ENCODE measurements around the gene BMP15. TPM values are rescaled to one million over a fixed set of nuclear protein-coding genes. Genes with fewer than 3 reads are reported as not detected.

The BMP15 gene
- total and polyA plus RNA-seq, 2 donors (not counting 1 experiment from before 2014, with no cell fraction given): not detected

GRCh38 chrX:50893047-50893446 is 17.5 kb upstream of the BMP15 start:
- intact Hi-C loops (cut with micrococcal nuclease): no loop called here
- Histone ChIP-seq H4K20me1 (ENCODE audit: control insufficient read depth, insufficient read depth, low read length, poor library complexity, severe bottlenecking) (no peaks in the 10 kb centered on the region), H3K9ac (ENCODE audit: low read length) (no peak overlapping the region), H3K4me2 (replicated peaks; ENCODE audit: low read depth, low read length, poor library complexity, severe bottlenecking) (no peak overlapping the region), H3K79me2 (ENCODE audit: control insufficient read depth, insufficient read depth, low read length) (no peaks in the 10 kb centered on the region), H3K4me3 (ENCODE audit: control extremely low read depth in 1 of 5, extremely low read depth in 1 of 5, insufficient read depth in 1 of 5, low read depth in 2 of 5, low read length in 4 of 5) (no peak overlapping the region), H3K27me3 (replicated peaks in 1 of 4; ENCODE audit: control extremely low read depth in 1 of 4, control insufficient read depth in 3 of 4, insufficient read depth in 4 of 4, low read length in 3 of 4) (no peaks in the 10 kb centered on the region), H2AFZ (ENCODE audit: insufficient read depth, low read depth, low read length, poor library complexity, severe bottlenecking) (no peak overlapping the region), H3K4me1 (ENCODE audit: control insufficient read depth in 2 of 2, insufficient read depth in 2 of 2, low read length in 2 of 2) (no peaks in the 10 kb centered on the region), H3K9me3 (ENCODE audit: control extremely low read depth in 1 of 3, control insufficient read depth in 2 of 3, insufficient read depth in 1 of 3, low read length in 2 of 3) (no peaks in the 10 kb centered on the region), H3K27ac (ENCODE audit: low read length in 2 of 2) (no peak overlapping the region), H3K36me3 (replicated peaks in 1 of 2; ENCODE audit: control extremely low read depth in 1 of 2, control insufficient read depth in 1 of 2, extremely low read depth in 1 of 2, insufficient read depth in 2 of 2, low read length in 1 of 2) (no peaks in the 10 kb centered on the region)
- TF ChIP-seq EZH2 (IDR thresholded peaks at IDR 0.05; ENCODE audit: borderline replicate concordance, insufficient read depth, low read depth, low read length, poor library complexity, severe bottlenecking): no peak
- Mint-ChIP-seq H3K27ac (no peak overlapping the region), H3K9me3 (ENCODE audit: insufficient read depth) (no peaks in the 10 kb centered on the region), H3K4me3 (no peak overlapping the region), H3K4me1 (no peaks in the 10 kb centered on the region), H3K27me3 (peaks cover 9% of the 10 kb centered on the region)
- DNase-seq (no peak), ATAC-seq (ENCODE audit: low read depth) (no peak)
- CTCF ChIA-PET: no interaction called here
- no CpG with 5 or more reads among the region's 3 CpGs for WGBS (ENCODE audit: insufficient coverage)
- POLR2A ChIA-PET: no interaction called here

DNA sequence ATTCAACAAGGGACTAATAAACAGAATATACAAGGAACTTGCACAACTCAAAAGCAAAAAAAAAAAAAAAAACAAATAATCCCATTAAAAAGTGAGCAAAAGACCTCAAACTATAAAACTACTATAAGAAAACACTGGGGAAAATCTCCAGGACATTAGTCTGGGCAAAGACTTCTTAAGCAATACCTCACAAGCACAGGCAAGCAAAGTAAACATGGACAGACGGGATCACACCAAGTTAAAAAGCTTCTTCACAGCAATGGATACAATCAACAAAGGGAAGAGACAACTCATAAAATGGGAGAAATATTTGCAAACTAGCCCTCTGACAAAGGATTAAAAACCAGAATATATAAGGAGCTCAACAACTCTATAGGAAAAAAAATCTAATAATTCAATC is 17.1 kb upstream of the BMP15 start:
- DNase-seq (no peak), ATAC-seq (ENCODE audit: low read depth) (no peak)
- intact Hi-C loops (cut with micrococcal nuclease): no loop called here
- H3K4me1 Mint-ChIP-seq: no peaks in the 10 kb centered on the region
- Histone ChIP-seq H3K27me3 (replicated peaks in 1 of 4; ENCODE audit: control extremely low read depth in 1 of 4, control insufficient read depth in 3 of 4, insufficient read depth in 4 of 4, low read length in 3 of 4) (no peaks in the 10 kb centered on the region), H3K4me2 (replicated peaks; ENCODE audit: low read depth, low read length, poor library complexity, severe bottlenecking) (no peak overlapping the region), H3K9ac (ENCODE audit: low read length) (no peak overlapping the region), H4K20me1 (ENCODE audit: control insufficient read depth, insufficient read depth, low read length, poor library complexity, severe bottlenecking) (no peaks in the 10 kb centered on the region), H3K27ac (ENCODE audit: low read length in 2 of 2) (no peak overlapping the region), H3K4me1 (ENCODE audit: control insufficient read depth in 2 of 2, insufficient read depth in 2 of 2, low read length in 2 of 2) (no peaks in the 10 kb centered on the region), H3K4me3 (ENCODE audit: control extremely low read depth in 1 of 5, extremely low read depth in 1 of 5, insufficient read depth in 1 of 5, low read depth in 2 of 5, low read length in 4 of 5) (no peak overlapping the region), H3K36me3 (replicated peaks in 1 of 2; ENCODE audit: control extremely low read depth in 1 of 2, control insufficient read depth in 1 of 2, extremely low read depth in 1 of 2, insufficient read depth in 2 of 2, low read length in 1 of 2) (no peaks in the 10 kb centered on the region), H3K79me2 (ENCODE audit: control insufficient read depth, insufficient read depth, low read length) (no peaks in the 10 kb centered on the region), H2AFZ (ENCODE audit: insufficient read depth, low read depth, low read length, poor library complexity, severe bottlenecking) (no peak overlapping the region), H3K9me3 (ENCODE audit: control extremely low read depth in 1 of 3, control insufficient read depth in 2 of 3, insufficient read depth in 1 of 3, low read length in 2 of 3) (no peaks in the 10 kb centered on the region)
- no CpG with 5 or more reads among the region's 1 CpG for WGBS (ENCODE audit: insufficient coverage)
- peaks cover 9% of the 10 kb centered on the region for H3K27me3 Mint-ChIP-seq
- no peak overlapping the region for H3K4me3 Mint-ChIP-seq
- no peak overlapping the region for H3K27ac Mint-ChIP-seq
- ChIA-PET POLR2A (no interaction called here), CTCF (no interaction called here)
- no peaks in the 10 kb centered on the region for H3K9me3 Mint-ChIP-seq (ENCODE audit: insufficient read depth)
- TF ChIP-seq EZH2 (IDR thresholded peaks at IDR 0.05; ENCODE audit: borderline replicate concordance, insufficient read depth, low read depth, low read length, poor library complexity, severe bottlenecking): no peak
- TF ChIP-seq, protein P1, sequence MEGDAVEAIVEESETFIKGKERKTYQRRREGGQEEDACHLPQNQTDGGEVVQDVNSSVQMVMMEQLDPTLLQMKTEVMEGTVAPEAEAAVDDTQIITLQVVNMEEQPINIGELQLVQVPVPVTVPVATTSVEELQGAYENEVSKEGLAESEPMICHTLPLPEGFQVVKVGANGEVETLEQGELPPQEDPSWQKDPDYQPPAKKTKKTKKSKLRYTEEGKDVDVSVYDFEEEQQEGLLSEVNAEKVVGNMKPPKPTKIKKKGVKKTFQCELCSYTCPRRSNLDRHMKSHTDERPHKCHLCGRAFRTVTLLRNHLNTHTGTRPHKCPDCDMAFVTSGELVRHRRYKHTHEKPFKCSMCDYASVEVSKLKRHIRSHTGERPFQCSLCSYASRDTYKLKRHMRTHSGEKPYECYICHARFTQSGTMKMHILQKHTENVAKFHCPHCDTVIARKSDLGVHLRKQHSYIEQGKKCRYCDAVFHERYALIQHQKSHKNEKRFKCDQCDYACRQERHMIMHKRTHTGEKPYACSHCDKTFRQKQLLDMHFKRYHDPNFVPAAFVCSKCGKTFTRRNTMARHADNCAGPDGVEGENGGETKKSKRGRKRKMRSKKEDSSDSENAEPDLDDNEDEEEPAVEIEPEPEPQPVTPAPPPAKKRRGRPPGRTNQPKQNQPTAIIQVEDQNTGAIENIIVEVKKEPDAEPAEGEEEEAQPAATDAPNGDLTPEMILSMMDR (IDR thresholded peaks at IDR 0.05): no peak
